HG03039 (cell line): ENCODE data around the gene IPPK.
A peak's percentile ranks its signal among the peaks of the same experiment; 100 is the strongest.

Experiments
- ATAC-seq: cut with Tn5 transposase; IDR thresholded peaks from one replicate; pipeline ENCODE4 v1.9.1; 2021; ENCODE audit warnings: mild to moderate bottlenecking, moderate library complexity; ENCODE audit not compliant: unreplicated experiment

Gene IPPK

GRCh38 chr9:92686954-92687353 lies 17.0 kb upstream of the IPPK start:
- ATAC-seq = no peak

GRCh38 chr9:92685022-92685421 lies 15.1 kb upstream of the IPPK start:
- no peak for ATAC-seq

- no peak for ATAC-seq
Observed at GRCh38 chr9:92682269-92682668, 12.3 kb upstream of the IPPK start.

GRCh38 chr9:92680166-92681119 lies 10.5 kb upstream of the IPPK start:
- ATAC-seq = no peak

- no peak for ATAC-seq
Observed at GRCh38 chr9:92679413-92680165, 9.7 kb upstream of the IPPK start.

GRCh38 chr9:92671323-92671722 lies 1.4 kb upstream of the IPPK start:
- ATAC-seq = no peak

GRCh38 chr9:92669527-92669889 lies 423 bp downstream of the IPPK start:
- no peak for ATAC-seq

GRCh38 chr9:92668746-92669526 lies 995 bp downstream of the IPPK start:
- peak; percentile 6 for ATAC-seq

GRCh38 chr9:92666912-92667532 lies 2.9 kb downstream of the IPPK start:
- ATAC-seq = no peak

- no peak for ATAC-seq
Observed at GRCh38 chr9:92666236-92666635, 3.7 kb downstream of the IPPK start.

GRCh38 chr9:92665836-92666235 lies 4.1 kb downstream of the IPPK start:
- no peak for ATAC-seq

- ATAC-seq = no peak
Observed at GRCh38 chr9:92664394-92665152, 5.4 kb downstream of the IPPK start.

- ATAC-seq = no peak
Observed at GRCh38 chr9:92663951-92664350, 6.0 kb downstream of the IPPK start.

GRCh38 chr9:92663126-92663525 lies 6.8 kb downstream of the IPPK start:
- ATAC-seq = no peak

GRCh38 chr9:92661743-92662142 lies 8.2 kb downstream of the IPPK start:
- no peak for ATAC-seq

- no peak for ATAC-seq
Observed at GRCh38 chr9:92661127-92661526, 8.8 kb downstream of the IPPK start.

GRCh38 chr9:92660266-92660665 lies 9.7 kb downstream of the IPPK start:
- ATAC-seq = no peak

- no peak for ATAC-seq
Observed at GRCh38 chr9:92659601-92660000, 10.3 kb downstream of the IPPK start.

- no peak for ATAC-seq
Observed at GRCh38 chr9:92658611-92659010, 11.3 kb downstream of the IPPK start.

- no peak for ATAC-seq
Observed at GRCh38 chr9:92658176-92658575, 11.8 kb downstream of the IPPK start.
